ENCODE measurements around the gene TRAPPC13.

The TRAPPC13 gene

GRCh38 chr5:65612298-65612907, 12.4 kb upstream of the TRAPPC13 start:
- TF ChIP-seq REST (IDR thresholded peaks at IDR 0.05; ENCODE audit: insufficient read depth in 1 of 2, low read depth in 2 of 2, low read length in 2 of 2) (no peak), SIN3A (IDR thresholded peaks at IDR 0.05; ENCODE audit: borderline replicate concordance, insufficient read depth, low read length) (no peak), POLR2AphosphoS5 (IDR thresholded peaks at IDR 0.05; ENCODE audit: low read depth, low read length) (no peak), TAF1 (IDR thresholded peaks at IDR 0.05; ENCODE audit: borderline replicate concordance, insufficient read depth, low read length) (no peak), FOXP2 (optimal IDR thresholded peaks at IDR 0.05; ENCODE audit: borderline replicate concordance, extremely low read depth, extremely low read length, insufficient read depth) (no peak)

DNA sequence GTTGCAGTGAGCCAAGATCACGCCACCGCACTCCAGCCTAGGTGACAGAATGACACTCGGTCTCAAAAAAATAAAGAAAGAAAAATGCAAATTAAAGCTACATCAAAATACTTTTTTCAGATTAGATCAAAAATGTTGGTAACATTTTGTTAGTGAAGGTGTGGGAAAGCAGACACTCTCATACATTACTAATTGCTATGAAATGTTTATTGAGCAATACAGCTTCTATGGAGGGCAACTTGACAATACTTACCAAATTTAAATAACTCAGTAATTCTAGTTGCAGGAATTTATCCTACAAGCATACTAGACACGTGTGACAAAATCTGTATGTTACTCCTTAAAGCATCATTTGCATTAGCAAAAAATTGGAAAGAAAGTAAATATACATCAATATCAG, 4.8 kb upstream of the TRAPPC13 start:
- TF ChIP-seq SIN3A (IDR thresholded peaks at IDR 0.05; ENCODE audit: borderline replicate concordance, insufficient read depth, low read length) (no peak), REST (IDR thresholded peaks at IDR 0.05; ENCODE audit: insufficient read depth in 1 of 2, low read depth in 2 of 2, low read length in 2 of 2) (no peak), FOXP2 (optimal IDR thresholded peaks at IDR 0.05; ENCODE audit: borderline replicate concordance, extremely low read depth, extremely low read length, insufficient read depth) (no peak)

DNA sequence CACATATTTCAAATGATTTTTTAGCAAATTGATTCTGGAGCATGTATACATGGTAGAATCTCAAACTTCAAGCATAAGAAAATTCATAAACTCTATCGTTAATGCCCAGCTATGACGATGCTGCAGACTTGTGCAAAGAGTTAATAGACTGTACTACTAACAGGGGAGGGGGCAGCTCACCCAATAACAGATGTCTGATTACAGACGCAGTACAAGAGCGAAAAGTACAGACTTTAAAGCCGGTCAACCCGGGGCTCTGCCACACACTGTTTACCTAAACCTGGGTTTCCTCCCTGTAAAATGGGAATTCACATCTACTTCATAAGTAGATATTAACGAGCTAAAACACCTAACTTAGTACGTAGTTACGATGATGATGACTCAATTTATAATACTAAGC, 1.3 kb upstream of the TRAPPC13 start:
- TF ChIP-seq REST (IDR thresholded peaks at IDR 0.05; ENCODE audit: insufficient read depth in 1 of 2, low read depth in 2 of 2, low read length in 2 of 2): no peak
- TF ChIP-seq SIN3A (IDR thresholded peaks at IDR 0.05; ENCODE audit: borderline replicate concordance, insufficient read depth, low read length): no peak
- TF ChIP-seq POLR2AphosphoS5 (IDR thresholded peaks at IDR 0.05; ENCODE audit: low read depth, low read length): no peak
- no peak for TF ChIP-seq TAF1 (IDR thresholded peaks at IDR 0.05; ENCODE audit: borderline replicate concordance, insufficient read depth, low read length)
- TF ChIP-seq FOXP2 (optimal IDR thresholded peaks at IDR 0.05; ENCODE audit: borderline replicate concordance, extremely low read depth, extremely low read length, insufficient read depth): no peak

DNA sequence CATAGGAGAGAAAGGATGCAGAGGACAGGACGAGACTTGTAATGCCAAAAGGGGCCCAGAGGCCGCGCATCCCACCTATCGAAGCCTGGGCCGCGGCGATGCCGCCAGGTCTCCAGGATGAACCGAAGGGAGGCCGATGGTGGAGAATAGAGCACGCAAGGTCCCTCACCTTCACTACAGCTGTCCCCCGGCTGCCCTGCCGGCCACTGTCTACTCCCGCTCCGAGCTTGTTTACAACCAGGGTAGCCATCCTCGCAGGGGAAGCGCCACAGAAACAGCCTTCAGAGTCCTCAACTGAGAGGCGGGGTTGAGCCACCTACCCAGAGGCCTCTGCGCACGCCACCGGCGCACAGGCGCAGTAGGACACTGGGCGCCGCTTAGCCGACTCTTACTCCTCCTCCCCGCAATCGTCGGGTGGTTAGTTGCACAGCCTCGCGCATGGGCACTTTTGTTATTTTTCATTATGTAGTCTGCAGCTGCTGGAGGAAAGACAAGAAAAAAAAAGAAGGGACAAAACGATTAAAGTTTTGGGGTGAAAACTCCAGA, 729 bp upstream of the TRAPPC13 start, which contains the start of gene TRIM23:
Gene TRIM23, minus strand, starts transcription at position 309 of the 546 bp plus-strand sequence. Its CDS starts 59 bp downstream, at position 250.
- peak; percentile 87 for TF ChIP-seq FOXP2 (optimal IDR thresholded peaks at IDR 0.05; ENCODE audit: borderline replicate concordance, extremely low read depth, extremely low read length, insufficient read depth)
- peak; percentile 97 for TF ChIP-seq POLR2AphosphoS5 (IDR thresholded peaks at IDR 0.05; ENCODE audit: low read depth, low read length)
- TF ChIP-seq TAF1 (IDR thresholded peaks at IDR 0.05; ENCODE audit: borderline replicate concordance, insufficient read depth, low read length): peak; percentile 89; the same call in 1 of the 2 replicates
- peak in 1 of 2 experiments; percentile 24; a peak in 1 of 4 replicates for TF ChIP-seq REST (IDR thresholded peaks at IDR 0.05; ENCODE audit: insufficient read depth in 1 of 2, low read depth in 2 of 2, low read length in 2 of 2)
- TF ChIP-seq SIN3A (IDR thresholded peaks at IDR 0.05; ENCODE audit: borderline replicate concordance, insufficient read depth, low read length): no peak; the same call in 1 of the 2 replicates
